Keratinocyte (primary cell): Measurements from ENCODE around the gene EEA1. TPM values are rescaled to one million over a fixed set of nuclear protein-coding genes. Genes with fewer than 3 reads are reported as not detected.

ENCODE experiments used
- DNase-seq: peaks from one replicate; pipeline ENCODE4 v3.0.0-alpha.2; 2011; ENCODE audit warnings: low read depth, missing footprints, low spot score
- FAIRE-seq: peaks from 2 replicates; lab custom pipeline; 2011; peaks lifted over from hg19 to GRCh38; lab: Jason Lieb, UNC
- H2AFZ ChIP-seq: 2 replicates; pipeline ENCODE4 v1.6.0; 2012; ENCODE audit warnings: low read length, control low read depth, inconsistent platforms; ENCODE audit not compliant: control insufficient read depth
- H3K27ac ChIP-seq: 2 replicates; pipeline ENCODE4 v1.5.1; 2011; ENCODE audit warnings: low read length; ENCODE audit not compliant: control insufficient read depth, insufficient read depth
- H3K27me3 ChIP-seq: 3 replicates; pipeline ENCODE4 v1.6.0; 2011; ENCODE audit warnings: low read length; ENCODE audit not compliant: control insufficient read depth, insufficient read depth; ENCODE audit errors: extremely low read depth
- H3K36me3 ChIP-seq, 2 experiments: 2 replicates in 1 of 2; 3 replicates in 1 of 2; pipeline ENCODE4 v1.5.1; 2011; ENCODE audit warnings: low read length in 2 of 2, mild to moderate bottlenecking in 1 of 2; ENCODE audit not compliant: control insufficient read depth in 2 of 2, insufficient read depth in 2 of 2; ENCODE audit errors: extremely low read depth in 1 of 2
- H3K4me1 ChIP-seq: 3 replicates; pipeline ENCODE4 v1.5.1; 2011; ENCODE audit warnings: low read length; ENCODE audit not compliant: control insufficient read depth, insufficient read depth; ENCODE audit errors: extremely low read depth
- H3K4me2 ChIP-seq: 3 replicates; pipeline ENCODE4 v1.6.0; 2011; ENCODE audit warnings: low read depth, low read length; ENCODE audit not compliant: control insufficient read depth, insufficient read depth; ENCODE audit errors: extremely low read depth
- H3K4me3 ChIP-seq, 3 experiments: fragments of 200-600 bp in 1 of 3; sonication (generic) in 1 of 3; 2 replicates in 2 of 3; 3 replicates in 1 of 3; pipeline ENCODE4 v1.5.1; 2011 to 2016; ENCODE audit warnings: low read length in 3 of 3, mild to moderate bottlenecking in 3 of 3, control low read depth in 2 of 3, inconsistent platforms in 1 of 3, low read depth in 1 of 3, mixed read lengths in 1 of 3, mixed run types in 1 of 3, moderate library complexity in 1 of 3; ENCODE audit not compliant: control insufficient read depth in 2 of 3, insufficient read depth in 2 of 3; ENCODE audit errors: extremely low read depth in 1 of 3
- H3K79me2 ChIP-seq: 2 replicates; pipeline ENCODE4 v1.6.0; 2012; ENCODE audit warnings: low read length; ENCODE audit not compliant: control insufficient read depth, insufficient read depth
- H3K9ac ChIP-seq: 3 replicates; pipeline ENCODE4 v1.6.0; 2011; ENCODE audit warnings: low read length; ENCODE audit not compliant: control insufficient read depth, insufficient read depth; ENCODE audit errors: extremely low read depth
- H3K9me1 ChIP-seq: 3 replicates; pipeline ENCODE4 v1.6.0; 2011; ENCODE audit warnings: low read length; ENCODE audit not compliant: control insufficient read depth, insufficient read depth; ENCODE audit errors: extremely low read depth
- H3K9me3 ChIP-seq: 2 replicates; pipeline ENCODE4 v1.5.1; 2012; ENCODE audit warnings: low read depth, low read length; ENCODE audit not compliant: control insufficient read depth
- H4K20me1 ChIP-seq: 3 replicates; pipeline ENCODE4 v1.6.0; 2011; ENCODE audit warnings: low read length; ENCODE audit not compliant: control insufficient read depth, insufficient read depth; ENCODE audit errors: extremely low read depth
- CTCF ChIP-seq, 3 experiments: IDR thresholded peaks in 1 of 3; conservative IDR thresholded peaks in 1 of 3; optimal IDR thresholded peaks in 1 of 3; 2 replicates in 2 of 3; 3 replicates in 1 of 3; pipeline versions ENCODE3 to v1.5.1; 2011; ENCODE audit warnings: low read length in 3 of 3, mild to moderate bottlenecking in 3 of 3, moderate library complexity in 2 of 3, control low read depth in 1 of 3, inconsistent platforms in 1 of 3; ENCODE audit not compliant: insufficient read depth in 2 of 3; ENCODE audit errors: extremely low read depth in 1 of 3
- EZH2 ChIP-seq: IDR thresholded peaks from one replicate; pipeline ENCODE4 v1.6.1; 2012; ENCODE audit warnings: inconsistent platforms, mild to moderate bottlenecking, low read length, moderate library complexity
- dilution Hi-C: fragments of 300-500 bp; cut with MboI; formaldehyde crosslinking; loops from one replicate; pipeline ENCODE4 v1.7.0; 2020; ENCODE audit warnings: low sequenced_read_pairs; ENCODE audit not compliant: extremely low pct_ligation_motif_present
- polyA plus RNA-seq, 5 experiments: library from polyadenylated mRNA; depleted of rRNA in 3 of 5; stranded (reverse) in 3 of 5; stranded (forward) in 1 of 5; unstranded in 1 of 5; fragments of >200 nt; gene quantifications; 1 replicate in 1 of 5; 2 replicates in 3 of 5; 3 replicates in 1 of 5; pipeline versions ENCODE4 v1.2.1 to v1.2.3, GENCODE V29; 2011 to 2012; ENCODE audit warnings: missing spikeins in 2 of 5, low read depth in 1 of 5, low replicate concordance in 1 of 5

The EEA1 gene
- polyA plus RNA-seq, 1 donor (not counting 4 experiments of a cell fraction or from before 2014, with no cell fraction given): 14.3 TPM

- Histone ChIP-seq H3K4me3 (peak overlapping the region in 2 of 3 experiments; percentile 43 to 56), H3K9ac (peak overlapping the region; percentile 63), H3K27me3 (no peaks in the 10 kb centered on the region), H2AFZ (no peak overlapping the region), H3K36me3 (peaks cover 0 to 3% of the 10 kb centered on the region in 2 experiments), H3K79me2 (peaks cover 55% of the 10 kb centered on the region), H3K9me1 (no peaks in the 10 kb centered on the region), H4K20me1 (no peaks in the 10 kb centered on the region), H3K9me3 (no peaks in the 10 kb centered on the region), H3K4me2 (peak overlapping the region; percentile 97), H3K4me1 (peaks cover 20% of the 10 kb centered on the region), H3K27ac (peak overlapping the region; percentile 95)
- no peak for DNase-seq
- no peak for FAIRE-seq
- no peak for TF ChIP-seq CTCF (optimal IDR thresholded peaks at IDR 0.05 in 1 of 3, IDR thresholded peaks at IDR 0.05 in 1 of 3, conservative IDR thresholded peaks at IDR 0.05 in 1 of 3; ENCODE audit: extremely low read depth in 1 of 3, insufficient read depth in 2 of 3, low read length in 3 of 3)
- TF ChIP-seq EZH2: no peak
- dilution Hi-C loops: no loop called here
Measured at GRCh38 chr12:92898755-92899154, 30.3 kb downstream of the EEA1 start.

GRCh38 chr12:92897844-92898243 lies 31.3 kb downstream of the EEA1 start:
- H4K20me1 ChIP-seq: no peaks in the 10 kb centered on the region
- peaks cover 20% of the 10 kb centered on the region for H3K4me1 ChIP-seq
- H3K4me3 ChIP-seq: no peak overlapping the region
- H3K9me3 ChIP-seq: no peaks in the 10 kb centered on the region
- peaks cover 0 to 3% of the 10 kb centered on the region in 2 experiments for H3K36me3 ChIP-seq
- dilution Hi-C loops: no loop called here
- no peak overlapping the region for H3K9ac ChIP-seq
- no peak overlapping the region for H3K27ac ChIP-seq
- no peak for DNase-seq
- no peak for FAIRE-seq
- H3K9me1 ChIP-seq: no peaks in the 10 kb centered on the region
- peaks cover 50% of the 10 kb centered on the region for H3K79me2 ChIP-seq
- no peak overlapping the region for H3K4me2 ChIP-seq
- H2AFZ ChIP-seq: no peak overlapping the region
- H3K27me3 ChIP-seq: no peaks in the 10 kb centered on the region
- TF ChIP-seq EZH2 (no peak), CTCF (optimal IDR thresholded peaks at IDR 0.05 in 1 of 3, IDR thresholded peaks at IDR 0.05 in 1 of 3, conservative IDR thresholded peaks at IDR 0.05 in 1 of 3; ENCODE audit: extremely low read depth in 1 of 3, insufficient read depth in 2 of 3, low read length in 3 of 3) (no peak)
